GM06990 (cell line): ENCODE measurements around the gene ZBTB33.

Experiments used
- DNase-seq: peaks from one replicate; pipeline ENCODE4 v3.0.0-alpha.2; 2011; ENCODE audit not compliant: insufficient read length; ENCODE audit errors: extremely low read depth
- H3K27me3 ChIP-seq: replicated peaks from 2 replicates; pipeline ENCODE4 v1.6.0; 2011; ENCODE audit warnings: low read length; ENCODE audit not compliant: control insufficient read depth, insufficient read depth
- H3K36me3 ChIP-seq: 2 replicates; pipeline ENCODE4 v1.5.1; 2011; ENCODE audit warnings: low read length; ENCODE audit not compliant: control insufficient read depth, insufficient read depth
- H3K4me3 ChIP-seq: replicated peaks from 2 replicates; pipeline ENCODE4 v1.5.1; 2011; ENCODE audit warnings: low read depth, mild to moderate bottlenecking, control low read depth, low read length
- CTCF ChIP-seq: IDR thresholded peaks from 2 replicates; pipeline ENCODE4 v1.5.1; 2011; ENCODE audit warnings: low read length, control low read depth, mild to moderate bottlenecking, inconsistent platforms; ENCODE audit not compliant: insufficient read depth, poor library complexity, severe bottlenecking

ZBTB33 gene

DNA sequence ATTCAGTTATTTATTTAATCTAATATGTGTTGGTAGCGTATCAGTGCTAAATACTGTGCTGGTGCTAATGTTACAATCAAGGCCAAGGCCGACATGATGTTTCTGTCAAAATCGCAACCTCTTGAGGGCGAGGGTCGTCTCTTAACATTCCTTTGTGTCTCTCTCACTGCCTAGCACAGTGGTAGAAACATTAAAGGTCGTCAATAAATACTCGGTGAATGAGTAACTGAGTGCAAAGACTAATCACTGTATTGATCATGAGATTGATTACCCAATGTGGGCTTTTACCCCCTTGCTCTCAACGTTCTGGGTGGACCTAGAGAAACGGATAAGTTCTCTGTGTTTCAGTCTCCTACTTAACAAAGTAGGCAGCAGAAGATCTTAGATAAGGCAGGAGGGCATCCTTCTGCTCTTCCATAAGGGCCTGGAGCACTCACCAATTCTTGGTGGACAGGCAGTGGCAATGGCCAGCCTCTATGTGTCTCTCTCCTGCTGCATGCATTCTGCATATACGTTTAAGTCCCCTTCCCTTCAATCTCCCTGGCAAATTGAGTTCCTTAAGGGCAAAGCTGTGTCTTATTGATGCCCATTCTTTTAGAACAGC, 30.5 kb downstream of the ZBTB33 start:
- TF ChIP-seq CTCF, result no peak
- Histone ChIP-seq H3K36me3 (no peaks in the 10 kb centered on the region), H3K4me3 (no peak overlapping the region), H3K27me3 (no peaks in the 10 kb centered on the region)
- DNase-seq, result no peak

GRCh38 chrX:120281761-120282160, 31.1 kb downstream of the ZBTB33 start:
- TF ChIP-seq CTCF, result no peak
- H3K4me3 ChIP-seq, result no peak overlapping the region
- no peaks in the 10 kb centered on the region for H3K27me3 ChIP-seq
- no peak for DNase-seq
- no peaks in the 10 kb centered on the region for H3K36me3 ChIP-seq

DNA sequence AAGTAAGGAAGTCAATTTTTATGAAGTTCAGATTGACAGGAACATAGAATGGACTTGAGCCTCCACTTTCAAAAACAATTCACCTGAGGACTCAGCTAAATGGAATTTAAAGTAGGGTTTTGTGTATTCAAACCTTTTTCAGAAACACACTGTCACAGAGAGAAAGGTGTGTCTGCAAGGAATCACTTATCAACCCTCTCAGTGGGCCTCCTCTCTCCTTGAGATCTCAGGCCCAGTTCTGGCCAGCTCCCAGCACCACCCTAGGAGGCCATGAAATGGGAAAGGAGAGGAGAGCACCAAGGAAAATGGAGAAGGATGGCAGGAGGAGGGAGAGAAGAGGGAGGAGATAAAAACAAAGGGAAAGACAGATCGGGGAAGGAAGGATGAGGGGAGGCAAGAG, 32.1 kb downstream of the ZBTB33 start:
- no peak for DNase-seq
- TF ChIP-seq CTCF, result no peak
- H3K4me3 ChIP-seq, result no peak overlapping the region
- H3K36me3 ChIP-seq, result no peaks in the 10 kb centered on the region
- H3K27me3 ChIP-seq, result no peaks in the 10 kb centered on the region

- Histone ChIP-seq H3K27me3 (no peaks in the 10 kb centered on the region), H3K36me3 (no peaks in the 10 kb centered on the region), H3K4me3 (no peak overlapping the region)
- DNase-seq, result peak; percentile 31
- TF ChIP-seq CTCF, result no peak
These were observed 36.3 kb downstream of the ZBTB33 start for GRCh38 chrX:120286733-120287512.

GRCh38 chrX:120287513-120288112, 37.0 kb downstream of the ZBTB33 start:
- H3K4me3 ChIP-seq, result no peak overlapping the region
- DNase-seq, result peak; percentile 37
- no peak for TF ChIP-seq CTCF
- H3K36me3 ChIP-seq, result no peaks in the 10 kb centered on the region
- no peaks in the 10 kb centered on the region for H3K27me3 ChIP-seq
